PC-9 (cell line): ENCODE data around the gene CCR7.

Experiments used
- CTCF ChIP-seq: fragments of 200-600 bp; sonication (generic); conservative IDR thresholded peaks from 2 replicates; pipeline ENCODE4 v1.6.1; 2017; ENCODE audit warnings: mixed run types, antibody characterized with exemption, mild to moderate bottlenecking, moderate library complexity
- EZH2 ChIP-seq: fragments of 200-600 bp; sonication (generic); IDR thresholded peaks from 2 replicates; pipeline ENCODE4 v1.8.0; 2017; ENCODE audit warnings: antibody characterized with exemption, low read depth

- TF ChIP-seq CTCF = no peak
- no peak for TF ChIP-seq EZH2
These were observed 22.5 kb downstream of the CCR7 start for GRCh38 chr17:40542558-40543411.
